ENCODE measurements around the gene ZNF808. TPM values are rescaled to one million over a fixed set of nuclear protein-coding genes. Genes with fewer than 3 reads are reported as not detected.
A peak's percentile ranks its signal among the peaks of the same experiment; 100 is the strongest.
"Not testable (repeated sequence)": the region's sequence is repeated elsewhere in the genome, so short reads cannot be mapped to it uniquely, and the experiment has no call there.

Gene ZNF808
- total RNA-seq, 1 donor from 2014 or later, result 37.4 TPM

GRCh38 chr19:52535771-52536447, 8.4 kb downstream of the ZNF808 start:
- Mint-ChIP-seq H3K27me3 (no peaks in the 10 kb centered on the region), H3K36me3 (peaks cover 17% of the 10 kb centered on the region), H3K27ac (peak overlapping the region; percentile 89), H3K4me3 (peak overlapping the region; percentile 93), H3K9me3 (no peaks in the 10 kb centered on the region), H3K4me1 (ENCODE audit: unreplicated experiment) (peaks cover 8% of the 10 kb centered on the region)
- DNase-seq (ENCODE audit: extremely low spot score, unreplicated experiment), result peak; percentile 89
- peak; percentile 57 for TF ChIP-seq CTCF (conservative IDR thresholded peaks at IDR 0.05)

DNA sequence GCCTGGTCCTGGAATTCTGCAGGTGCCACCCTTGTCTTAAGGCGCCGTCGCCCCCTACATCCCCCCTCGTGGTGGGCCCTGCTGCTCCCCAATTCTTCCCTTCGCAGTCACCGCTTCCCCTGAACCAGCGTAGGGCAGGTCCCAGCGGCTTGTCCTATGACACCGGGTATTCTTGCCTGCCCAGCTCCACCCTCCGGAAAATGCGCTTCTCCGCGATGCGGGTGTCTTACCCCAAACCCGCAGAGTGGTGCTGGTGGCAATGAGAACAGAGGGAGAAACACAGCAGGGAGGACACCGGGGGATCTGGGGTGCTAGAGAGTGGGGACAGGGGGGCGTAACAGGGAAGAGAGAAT, 9.0 kb downstream of the ZNF808 start:
- peaks cover 17% of the 10 kb centered on the region for H3K36me3 Mint-ChIP-seq
- H3K4me1 Mint-ChIP-seq (ENCODE audit: unreplicated experiment), result peaks cover 8% of the 10 kb centered on the region
- H3K9me3 Mint-ChIP-seq, result no peaks in the 10 kb centered on the region
- H3K27me3 Mint-ChIP-seq, result no peaks in the 10 kb centered on the region
- peak overlapping the region; percentile 93 for H3K4me3 Mint-ChIP-seq
- H3K27ac Mint-ChIP-seq, result peak overlapping the region; percentile 89
- no peak for DNase-seq (ENCODE audit: extremely low spot score, unreplicated experiment)
- no peak for TF ChIP-seq CTCF (conservative IDR thresholded peaks at IDR 0.05)

DNA sequence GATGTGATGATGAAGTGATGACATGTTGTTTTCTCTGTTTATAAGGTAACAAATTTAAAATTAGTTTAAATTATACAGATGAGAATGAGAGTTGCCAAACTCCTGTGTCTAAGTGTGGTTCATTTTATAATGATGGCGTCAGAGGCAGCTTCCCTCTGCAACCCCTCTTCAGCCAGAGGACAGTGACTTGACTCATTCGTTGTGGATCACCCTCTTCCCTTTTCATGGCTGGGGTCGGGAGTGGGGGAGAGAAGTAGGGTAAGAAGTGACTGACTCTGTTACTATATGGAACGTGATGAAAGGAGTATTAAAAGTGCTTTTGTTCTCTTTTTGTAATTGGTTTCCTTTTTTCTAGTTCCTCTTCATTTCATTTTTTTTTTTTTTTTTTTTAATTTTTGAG, 11.3 kb downstream of the ZNF808 start:
- not testable (repeated sequence) for DNase-seq (ENCODE audit: extremely low spot score, unreplicated experiment); H3K9me3 Mint-ChIP-seq; H3K27ac Mint-ChIP-seq; H3K27me3 Mint-ChIP-seq; H3K4me3 Mint-ChIP-seq
- Mint-ChIP-seq H3K4me1 (ENCODE audit: unreplicated experiment) (peaks cover 12% of the 10 kb centered on the region), H3K36me3 (peaks cover 25% of the 10 kb centered on the region)

DNA sequence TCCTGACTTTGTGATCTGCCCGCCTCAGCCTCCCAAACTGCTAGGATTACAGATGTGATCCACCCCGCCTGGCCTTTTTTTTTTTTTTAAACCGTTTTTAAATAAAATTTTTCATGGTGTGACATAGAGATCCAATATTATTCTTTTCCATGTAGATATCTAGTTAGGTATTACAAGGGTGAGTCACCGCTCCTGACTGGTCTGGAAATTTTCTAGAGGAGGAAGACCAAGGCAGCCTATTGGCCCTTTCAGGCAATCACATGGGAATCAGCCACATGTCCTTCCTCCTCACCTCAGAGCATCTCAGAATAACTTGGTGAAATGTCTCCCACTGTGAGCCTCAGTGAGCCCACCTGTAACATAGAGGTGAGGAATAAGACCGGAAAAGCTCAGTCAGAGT, 13.7 kb downstream of the ZNF808 start:
- H3K4me1 Mint-ChIP-seq (ENCODE audit: unreplicated experiment), result peaks cover 12% of the 10 kb centered on the region
- not testable (repeated sequence) for H3K9me3 Mint-ChIP-seq; H3K4me3 Mint-ChIP-seq; H3K27me3 Mint-ChIP-seq; H3K27ac Mint-ChIP-seq; DNase-seq (ENCODE audit: extremely low spot score, unreplicated experiment)
- peaks cover 31% of the 10 kb centered on the region for H3K36me3 Mint-ChIP-seq

DNA sequence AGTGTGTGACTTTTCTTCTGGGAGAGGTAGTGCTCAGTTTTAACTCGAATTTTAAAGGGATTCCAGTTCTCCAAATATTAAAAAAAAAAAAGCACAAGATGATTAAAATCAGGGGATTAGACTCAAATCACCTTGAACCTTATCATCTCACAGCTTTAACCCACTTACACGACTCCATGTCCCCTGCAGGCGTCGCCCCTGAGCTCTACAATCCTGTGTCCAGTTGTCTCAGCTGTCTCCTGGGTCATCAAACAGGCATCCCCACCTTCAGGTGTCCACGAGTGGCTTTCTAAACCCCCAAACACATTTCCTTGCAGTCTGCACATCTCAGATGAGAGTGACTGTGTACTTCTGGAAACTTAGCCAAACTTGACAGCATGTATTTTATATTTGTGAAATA, 14.1 kb downstream of the ZNF808 start:
- Mint-ChIP-seq H3K4me1 (ENCODE audit: unreplicated experiment) (peaks cover 8% of the 10 kb centered on the region), H3K27me3 (no peaks in the 10 kb centered on the region), H3K9me3 (no peaks in the 10 kb centered on the region), H3K36me3 (peaks cover 31% of the 10 kb centered on the region), H3K4me3 (no peak overlapping the region), H3K27ac (no peak overlapping the region)
- no peak for TF ChIP-seq CTCF (conservative IDR thresholded peaks at IDR 0.05)
- DNase-seq (ENCODE audit: extremely low spot score, unreplicated experiment), result no peak

- not testable (repeated sequence) for H3K9me3 Mint-ChIP-seq; H3K4me3 Mint-ChIP-seq; H3K27me3 Mint-ChIP-seq; DNase-seq (ENCODE audit: extremely low spot score, unreplicated experiment); H3K27ac Mint-ChIP-seq; H3K4me1 Mint-ChIP-seq (ENCODE audit: unreplicated experiment)
- peaks cover 35% of the 10 kb centered on the region for H3K36me3 Mint-ChIP-seq
Observed at GRCh38 chr19:52542541-52542940, 15.1 kb downstream of the ZNF808 start.

DNA sequence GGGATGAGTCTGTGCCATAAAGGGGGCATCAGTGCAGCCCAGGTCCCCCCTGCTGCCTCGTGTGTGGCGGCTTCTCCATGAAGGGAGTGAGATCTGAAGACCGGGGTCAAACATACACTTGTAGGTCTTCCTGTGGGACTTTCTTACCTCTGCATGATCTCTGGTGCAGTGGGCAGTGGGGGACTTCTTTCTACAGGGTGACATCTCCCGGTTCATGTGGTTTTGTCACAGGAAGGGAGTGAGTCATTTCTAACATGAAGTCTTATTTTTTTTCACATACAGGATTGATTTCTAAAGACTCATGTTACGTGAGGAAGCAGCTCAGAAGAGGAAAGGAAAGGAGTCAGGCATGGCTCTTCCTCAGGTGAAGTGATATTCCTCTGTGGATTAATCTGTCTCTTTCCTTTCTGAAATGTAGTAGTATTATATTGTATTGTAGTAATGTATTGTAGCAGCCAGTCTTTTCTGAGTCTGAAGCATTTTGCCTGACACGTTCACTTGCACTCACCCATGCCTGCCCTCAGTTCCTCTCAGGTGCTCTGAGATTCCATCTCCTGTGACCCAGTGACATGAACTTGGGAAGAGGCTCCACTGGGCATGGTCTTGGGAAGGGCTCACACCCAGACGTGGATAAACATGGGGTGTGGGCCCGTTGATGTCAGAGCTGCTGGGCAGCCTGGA, 15.7 kb downstream of the ZNF808 start:
- peaks cover 40% of the 10 kb centered on the region for H3K36me3 Mint-ChIP-seq
- no peaks in the 10 kb centered on the region for H3K27me3 Mint-ChIP-seq
- H3K9me3 Mint-ChIP-seq, result no peaks in the 10 kb centered on the region
- no peak overlapping the region for H3K4me3 Mint-ChIP-seq
- no peak for DNase-seq (ENCODE audit: extremely low spot score, unreplicated experiment)
- peaks cover 4% of the 10 kb centered on the region for H3K4me1 Mint-ChIP-seq (ENCODE audit: unreplicated experiment)
- no peak overlapping the region for H3K27ac Mint-ChIP-seq
- TF ChIP-seq CTCF (conservative IDR thresholded peaks at IDR 0.05), result no peak

Data from type B pancreatic cell (in vitro differentiated cells).